Mesenchymal stem cell (in vitro differentiated cells and primary cell): Measurements from ENCODE around the gene C19orf18.
A peak's percentile ranks its signal among the peaks of the same experiment; 100 is the strongest.

Source experiments
- DNase-seq: peaks from one replicate; pipeline ENCODE4 v3.0.0-alpha.2; 2013
- H2AFZ ChIP-seq: one replicate; pipeline ENCODE4 v1.6.1; 2013; ENCODE audit warnings: low read depth, mild to moderate bottlenecking, control low read depth, inconsistent platforms, low read length, moderate library complexity
- H2AK5ac ChIP-seq: 2 replicates; pipeline ENCODE4 v1.6.1; 2013; ENCODE audit warnings: low read length, moderate library complexity, mild to moderate bottlenecking, inconsistent platforms; ENCODE audit not compliant: severe bottlenecking
- H2BK120ac ChIP-seq: one replicate; pipeline ENCODE4 v1.6.1; 2013; ENCODE audit warnings: low read depth, mild to moderate bottlenecking, inconsistent platforms, low read length, moderate library complexity
- H2BK12ac ChIP-seq, 2 experiments: one replicate each; pipeline ENCODE4 v1.6.1; 2013; ENCODE audit warnings: inconsistent platforms in 2 of 2, low read length in 2 of 2, mild to moderate bottlenecking in 2 of 2, moderate library complexity in 2 of 2, control low read depth in 1 of 2
- H2BK15ac ChIP-seq: one replicate; pipeline ENCODE4 v1.6.1; 2013; ENCODE audit warnings: mild to moderate bottlenecking, low read depth, inconsistent platforms; ENCODE audit not compliant: poor library complexity, severe bottlenecking
- H2BK5ac ChIP-seq: 2 replicates; pipeline ENCODE4 v1.6.1; 2013; ENCODE audit warnings: low read depth, mild to moderate bottlenecking, low read length, control low read depth, inconsistent platforms; ENCODE audit not compliant: poor library complexity, severe bottlenecking
- H3K14ac ChIP-seq, 2 experiments: one replicate each; pipeline ENCODE4 v1.6.1; 2013; ENCODE audit warnings: inconsistent platforms in 2 of 2, low read length in 2 of 2, control low read depth in 1 of 2, mild to moderate bottlenecking in 1 of 2, moderate library complexity in 1 of 2
- H3K18ac ChIP-seq, 2 experiments: one replicate each; pipeline ENCODE4 v1.6.1; 2013; ENCODE audit warnings: inconsistent platforms in 2 of 2, low read length in 2 of 2, control low read depth in 1 of 2, low read depth in 1 of 2, mild to moderate bottlenecking in 1 of 2
- H3K23ac ChIP-seq, 2 experiments: one replicate each; pipeline ENCODE4 v1.6.1; 2013; ENCODE audit warnings: inconsistent platforms in 2 of 2, low read length in 2 of 2, mild to moderate bottlenecking in 2 of 2, moderate library complexity in 2 of 2, control low read depth in 1 of 2
- H3K27ac ChIP-seq: 2 replicates; pipeline ENCODE4 v1.5.1; 2013; ENCODE audit warnings: mild to moderate bottlenecking, moderate library complexity, low read length, control low read depth, inconsistent platforms; ENCODE audit not compliant: poor library complexity, severe bottlenecking
- H3K27me3 ChIP-seq, 2 experiments: 2 replicates each; pipeline versions ENCODE4 v1.6.1 to v1.7.0; 2013; ENCODE audit warnings: low read length in 2 of 2, mild to moderate bottlenecking in 2 of 2, moderate library complexity in 2 of 2, control low read depth in 1 of 2, inconsistent platforms in 1 of 2; ENCODE audit not compliant: control insufficient read depth in 1 of 2, insufficient read depth in 1 of 2
- H3K36me3 ChIP-seq, 2 experiments: 2 replicates each; pipeline versions ENCODE4 v1.6.1 to v1.7.0; 2013; ENCODE audit warnings: low read length in 2 of 2, control low read depth in 1 of 2, inconsistent platforms in 1 of 2, low read depth in 1 of 2, mild to moderate bottlenecking in 1 of 2; ENCODE audit not compliant: insufficient read depth in 2 of 2, control insufficient read depth in 1 of 2
- H3K4ac ChIP-seq, 2 experiments: one replicate each; pipeline ENCODE4 v1.6.1; 2013; ENCODE audit warnings: inconsistent platforms in 2 of 2, low read length in 2 of 2, mild to moderate bottlenecking in 2 of 2, moderate library complexity in 2 of 2, control low read depth in 1 of 2, low read depth in 1 of 2
- H3K4me1 ChIP-seq: 2 replicates; pipeline ENCODE4 v1.6.1; 2013; ENCODE audit warnings: low read depth, low read length, control low read depth; ENCODE audit not compliant: control insufficient read depth, insufficient read depth
- H3K4me2 ChIP-seq: 2 replicates; pipeline ENCODE4 v1.6.1; 2013; ENCODE audit warnings: low read length, mild to moderate bottlenecking, inconsistent platforms; ENCODE audit not compliant: poor library complexity, severe bottlenecking
- H3K4me3 ChIP-seq, 2 experiments: 2 replicates each; pipeline versions ENCODE4 v1.5.1 to v1.7.0; 2013; ENCODE audit warnings: low read length in 2 of 2, mild to moderate bottlenecking in 2 of 2, control low read depth in 1 of 2, low read depth in 1 of 2; ENCODE audit not compliant: insufficient read depth in 1 of 2
- H3K79me1 ChIP-seq: replicated peaks from 2 replicates; pipeline ENCODE4 v1.6.1; 2013; ENCODE audit warnings: mild to moderate bottlenecking, control low read depth, low read length, inconsistent platforms; ENCODE audit not compliant: poor library complexity, severe bottlenecking
- H3K9ac ChIP-seq: 2 replicates; pipeline ENCODE4 v1.7.0; 2013; ENCODE audit warnings: mild to moderate bottlenecking, low read length, moderate library complexity
- H3K9me3 ChIP-seq: 2 replicates; pipeline ENCODE4 v1.7.0; 2013; ENCODE audit warnings: mild to moderate bottlenecking, low read length; ENCODE audit not compliant: control insufficient read depth
- H4K8ac ChIP-seq: one replicate; pipeline ENCODE4 v1.6.1; 2013; ENCODE audit warnings: inconsistent platforms, mild to moderate bottlenecking, low read length, moderate library complexity
- H4K91ac ChIP-seq: one replicate; pipeline ENCODE4 v1.6.1; 2013; ENCODE audit warnings: mild to moderate bottlenecking, low read length, inconsistent platforms
- WGBS: methylation state at CpG from one replicate; pipeline ENCODE4 v1.1.7; 2013; ENCODE audit warnings: mixed read lengths; 5-methylcytosine and 5-hydroxymethylcytosine counted together

C19orf18 gene

GRCh38 chr19:58014141-58014540, 39.8 kb upstream of the C19orf18 start:
- no peak overlapping the region for H2AFZ ChIP-seq
- H2AK5ac ChIP-seq: no peak overlapping the region
- DNase-seq: no peak
- no peak overlapping the region for H3K9ac ChIP-seq
- no peak overlapping the region for H3K4me2 ChIP-seq
- WGBS: 65% methylated on average over 5 of the region's 5 CpGs
- no peak overlapping the region for H4K8ac ChIP-seq
- H3K27ac ChIP-seq: no peak overlapping the region
- no peak overlapping the region for H2BK120ac ChIP-seq
- peaks cover 4% of the 10 kb centered on the region for H3K79me1 ChIP-seq
- H3K14ac ChIP-seq: no peak overlapping the region
- no peak overlapping the region for H3K18ac ChIP-seq
- H3K4ac ChIP-seq: no peak overlapping the region
- H3K23ac ChIP-seq: no peak overlapping the region
- H3K4me1 ChIP-seq: no peaks in the 10 kb centered on the region
- no peak overlapping the region for H4K91ac ChIP-seq
- H3K9me3 ChIP-seq: peaks cover 54% of the 10 kb centered on the region
- H3K27me3 ChIP-seq: no peaks in the 10 kb centered on the region
- H2BK5ac ChIP-seq: no peak overlapping the region
- H2BK12ac ChIP-seq: no peak overlapping the region
- H2BK15ac ChIP-seq: no peak overlapping the region
- H3K4me3 ChIP-seq: no peak overlapping the region
- H3K36me3 ChIP-seq: peaks cover 0 to 22% of the 10 kb centered on the region in 2 experiments

- H2AFZ ChIP-seq: no peak overlapping the region
- H3K4me3 ChIP-seq: no peak overlapping the region
- H3K27me3 ChIP-seq: no peaks in the 10 kb centered on the region
- WGBS: 95% methylated on average over 13 of the region's 22 CpGs
- peaks cover 68% of the 10 kb centered on the region for H3K9me3 ChIP-seq
- H4K91ac ChIP-seq: no peak overlapping the region
- no peak overlapping the region for H2BK12ac ChIP-seq
- H3K79me1 ChIP-seq: peaks cover 8% of the 10 kb centered on the region
- no peaks in the 10 kb centered on the region for H3K4me1 ChIP-seq
- H3K14ac ChIP-seq: no peak overlapping the region
- H2BK120ac ChIP-seq: no peak overlapping the region
- no peak overlapping the region for H4K8ac ChIP-seq
- no peak overlapping the region for H3K23ac ChIP-seq
- DNase-seq: no peak
- no peak overlapping the region for H2BK5ac ChIP-seq
- H2BK15ac ChIP-seq: no peak overlapping the region
- H3K4me2 ChIP-seq: no peak overlapping the region
- H3K4ac ChIP-seq: no peak overlapping the region
- no peak overlapping the region for H3K9ac ChIP-seq
- H3K36me3 ChIP-seq: peaks cover 21 to 39% of the 10 kb centered on the region in 2 experiments
- no peak overlapping the region for H2AK5ac ChIP-seq
- H3K18ac ChIP-seq: no peak overlapping the region
- H3K27ac ChIP-seq: no peak overlapping the region
Measured at GRCh38 chr19:58010507-58010906, 36.2 kb upstream of the C19orf18 start.

- Histone ChIP-seq H3K27me3 (no peaks in the 10 kb centered on the region), H3K23ac (no peak overlapping the region)
- 57% methylated on average over 41 of the region's 41 CpGs for WGBS
Measured at GRCh38 chr19:58009666-58010301, 35.5 kb upstream of the C19orf18 start.

GRCh38 chr19:58009301-58009665, 34.9 kb upstream of the C19orf18 start:
- Histone ChIP-seq H2BK5ac (no peak overlapping the region), H3K4me1 (no peaks in the 10 kb centered on the region), H2BK12ac (no peak overlapping the region), H2AK5ac (no peak overlapping the region), H3K4me2 (no peak overlapping the region), H3K14ac (no peak overlapping the region), H2AFZ (no peak overlapping the region), H3K27ac (no peak overlapping the region), H3K36me3 (peaks cover 33 to 43% of the 10 kb centered on the region in 2 experiments), H3K9me3 (peaks cover 81% of the 10 kb centered on the region), H3K4ac (no peak overlapping the region), H3K27me3 (no peaks in the 10 kb centered on the region), H3K4me3 (peak overlapping the region in 1 of 2 experiments; percentile 64), H3K18ac (no peak overlapping the region), H4K91ac (no peak overlapping the region), H4K8ac (no peak overlapping the region), H2BK120ac (no peak overlapping the region), H3K79me1 (peaks cover 13% of the 10 kb centered on the region), H2BK15ac (no peak overlapping the region), H3K23ac (no peak overlapping the region), H3K9ac (peak overlapping the region; percentile 36)
- no peak for DNase-seq
- WGBS: 30% methylated on average over 21 of the region's 21 CpGs

More at GRCh38 chr19:58009666-58010301, 35.5 kb upstream of the C19orf18 start:
- H3K79me1 ChIP-seq: peaks cover 10% of the 10 kb centered on the region
- no peak overlapping the region for H2AK5ac ChIP-seq
- no peak overlapping the region for H3K4me2 ChIP-seq
- no peak overlapping the region for H2BK5ac ChIP-seq
- peaks cover 28 to 40% of the 10 kb centered on the region in 2 experiments for H3K36me3 ChIP-seq
- H3K18ac ChIP-seq: no peak overlapping the region
- H3K27ac ChIP-seq: no peak overlapping the region
- peaks cover 76% of the 10 kb centered on the region for H3K9me3 ChIP-seq
- H4K8ac ChIP-seq: no peak overlapping the region
- no peak overlapping the region for H3K14ac ChIP-seq
- no peak overlapping the region for H4K91ac ChIP-seq
- no peak overlapping the region for H2BK12ac ChIP-seq
- H3K4ac ChIP-seq: no peak overlapping the region
- H2BK15ac ChIP-seq: no peak overlapping the region
- H2BK120ac ChIP-seq: no peak overlapping the region
- H3K4me1 ChIP-seq: no peaks in the 10 kb centered on the region
- peak overlapping the region; percentile 71 for H3K9ac ChIP-seq
- peak overlapping the region in 1 of 2 experiments; percentile 64 for H3K4me3 ChIP-seq
- DNase-seq: no peak
- no peak overlapping the region for H2AFZ ChIP-seq
